Osteocyte (in vitro differentiated cells): ENCODE measurements around the gene RSPRY1. TPM values are rescaled to one million over a fixed set of nuclear protein-coding genes. Genes with fewer than 3 reads are reported as not detected.
A peak's percentile ranks its signal among the peaks of the same experiment; 100 is the strongest.

Experiments used
- DNase-seq: peaks from one replicate; pipeline ENCODE4 v3.0.0; 2021; ENCODE audit warnings: mixed read lengths; ENCODE audit not compliant: unreplicated experiment; ENCODE audit errors: extremely low spot score
- H3K27ac Mint-ChIP-seq: one replicate; pipeline ENCODE4 v1.8.0; 2021; ENCODE audit warnings: mild to moderate bottlenecking, mixed read lengths; ENCODE audit not compliant: unreplicated experiment
- H3K27me3 Mint-ChIP-seq: one replicate; pipeline ENCODE4 v1.8.0; 2021; ENCODE audit warnings: mixed read lengths; ENCODE audit not compliant: unreplicated experiment
- H3K36me3 Mint-ChIP-seq: one replicate; pipeline ENCODE4 v1.8.0; 2021; ENCODE audit warnings: mixed read lengths; ENCODE audit not compliant: unreplicated experiment
- H3K4me1 Mint-ChIP-seq: one replicate; pipeline ENCODE4 v1.8.0; 2021; ENCODE audit warnings: mixed read lengths; ENCODE audit not compliant: unreplicated experiment
- H3K4me3 Mint-ChIP-seq: one replicate; pipeline ENCODE4 v1.8.0; 2021; ENCODE audit warnings: mild to moderate bottlenecking, moderate library complexity, mixed read lengths; ENCODE audit not compliant: unreplicated experiment
- H3K9me3 Mint-ChIP-seq: one replicate; pipeline ENCODE4 v1.8.0; 2021; ENCODE audit warnings: mixed read lengths; ENCODE audit not compliant: unreplicated experiment
- total RNA-seq: library from RNA; stranded (reverse); gene quantifications from 2 replicates; pipeline ENCODE4 v1.2.1, GENCODE V29; 2021
- TF ChIP-seq, protein P1 (sequence below): fragments of 200-600 bp; sonication (generic); IDR thresholded peaks from 2 replicates; pipeline ENCODE4 v1.5.0; 2021; ENCODE audit warnings: antibody characterized with exemption, mild to moderate bottlenecking, moderate library complexity

RSPRY1 gene
- total RNA-seq, 1 donor from 2014 or later, result 49.3 TPM

DNA sequence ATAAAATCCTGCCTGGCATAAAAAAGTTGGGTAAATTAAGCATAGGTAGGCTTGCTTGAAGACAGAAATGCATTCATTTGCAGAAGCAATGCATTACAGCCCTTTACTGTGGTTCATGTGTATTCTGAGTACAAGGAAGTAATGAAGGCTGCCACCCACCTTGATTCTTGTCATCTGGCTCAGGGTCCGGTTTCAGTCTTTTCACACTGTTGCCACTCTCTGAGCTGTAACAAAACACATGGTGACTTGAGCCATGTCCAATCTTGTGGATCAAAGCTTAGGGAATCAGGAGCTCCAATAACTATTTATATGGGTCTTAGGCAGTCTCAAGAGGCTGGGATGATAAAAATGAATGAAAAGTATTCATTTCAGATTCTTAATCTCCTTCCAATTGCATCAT is 22.3 kb upstream of the RSPRY1 start:
- DNase-seq, result no peak
- H3K9me3 Mint-ChIP-seq, result no peaks in the 10 kb centered on the region
- H3K4me1 Mint-ChIP-seq, result peaks cover 12% of the 10 kb centered on the region
- no peak overlapping the region for H3K27ac Mint-ChIP-seq
- TF ChIP-seq, protein P1, sequence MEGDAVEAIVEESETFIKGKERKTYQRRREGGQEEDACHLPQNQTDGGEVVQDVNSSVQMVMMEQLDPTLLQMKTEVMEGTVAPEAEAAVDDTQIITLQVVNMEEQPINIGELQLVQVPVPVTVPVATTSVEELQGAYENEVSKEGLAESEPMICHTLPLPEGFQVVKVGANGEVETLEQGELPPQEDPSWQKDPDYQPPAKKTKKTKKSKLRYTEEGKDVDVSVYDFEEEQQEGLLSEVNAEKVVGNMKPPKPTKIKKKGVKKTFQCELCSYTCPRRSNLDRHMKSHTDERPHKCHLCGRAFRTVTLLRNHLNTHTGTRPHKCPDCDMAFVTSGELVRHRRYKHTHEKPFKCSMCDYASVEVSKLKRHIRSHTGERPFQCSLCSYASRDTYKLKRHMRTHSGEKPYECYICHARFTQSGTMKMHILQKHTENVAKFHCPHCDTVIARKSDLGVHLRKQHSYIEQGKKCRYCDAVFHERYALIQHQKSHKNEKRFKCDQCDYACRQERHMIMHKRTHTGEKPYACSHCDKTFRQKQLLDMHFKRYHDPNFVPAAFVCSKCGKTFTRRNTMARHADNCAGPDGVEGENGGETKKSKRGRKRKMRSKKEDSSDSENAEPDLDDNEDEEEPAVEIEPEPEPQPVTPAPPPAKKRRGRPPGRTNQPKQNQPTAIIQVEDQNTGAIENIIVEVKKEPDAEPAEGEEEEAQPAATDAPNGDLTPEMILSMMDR, result no peak
- H3K4me3 Mint-ChIP-seq, result no peak overlapping the region
- no peaks in the 10 kb centered on the region for H3K27me3 Mint-ChIP-seq
- peaks cover 30% of the 10 kb centered on the region for H3K36me3 Mint-ChIP-seq

DNA sequence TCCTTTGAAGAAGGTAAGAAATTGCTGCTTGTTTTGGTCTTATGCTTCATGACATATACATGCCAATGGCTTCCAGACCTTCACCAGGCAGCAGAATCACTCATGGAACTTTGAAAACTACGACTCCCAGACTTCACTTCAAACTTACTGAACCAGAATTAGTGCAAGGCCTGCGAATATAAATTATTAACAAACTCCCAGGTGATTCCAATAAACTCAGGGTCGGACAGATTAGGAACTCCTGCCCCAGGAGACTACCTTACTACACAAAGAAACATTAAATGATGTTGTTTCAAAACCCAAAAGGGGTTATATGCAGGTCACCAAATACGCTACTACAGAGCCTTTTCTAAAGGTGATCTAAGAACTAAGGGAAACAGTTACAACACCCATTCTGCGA is 20.6 kb upstream of the RSPRY1 start:
- Mint-ChIP-seq H3K27ac (no peak overlapping the region), H3K4me1 (peaks cover 12% of the 10 kb centered on the region), H3K27me3 (no peaks in the 10 kb centered on the region), H3K4me3 (no peak overlapping the region), H3K9me3 (no peaks in the 10 kb centered on the region), H3K36me3 (peaks cover 19% of the 10 kb centered on the region)
- DNase-seq, result no peak
- TF ChIP-seq, protein P1, result no peak

DNA sequence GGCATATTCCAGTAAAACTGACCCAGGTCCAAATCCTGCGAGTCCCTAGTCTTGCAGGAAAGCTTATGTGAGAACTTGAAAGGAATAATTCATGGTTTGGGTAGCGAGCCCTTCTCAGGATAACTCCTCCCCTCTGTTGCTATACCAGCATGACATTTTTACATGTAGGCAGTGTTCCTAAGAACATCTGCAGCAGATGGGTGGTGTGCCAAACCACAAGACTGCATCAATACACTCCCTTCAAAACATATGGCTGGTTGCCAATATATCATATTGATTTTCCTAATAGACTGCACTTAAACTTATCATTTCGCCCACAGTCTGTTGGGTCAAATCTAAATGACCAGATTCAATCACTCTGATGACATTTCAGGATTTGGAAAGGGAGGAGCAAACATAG is 20.2 kb upstream of the RSPRY1 start:
- Mint-ChIP-seq H3K9me3 (no peaks in the 10 kb centered on the region), H3K4me1 (peaks cover 12% of the 10 kb centered on the region), H3K27ac (no peak overlapping the region), H3K4me3 (no peak overlapping the region), H3K27me3 (no peaks in the 10 kb centered on the region), H3K36me3 (peaks cover 19% of the 10 kb centered on the region)
- DNase-seq, result no peak
- TF ChIP-seq, protein P1, result no peak

GRCh38 chr16:57166451-57166850 is 19.7 kb upstream of the RSPRY1 start:
- H3K27me3 Mint-ChIP-seq, result no peaks in the 10 kb centered on the region
- no peak overlapping the region for H3K4me3 Mint-ChIP-seq

GRCh38 chr16:57166951-57167350 is 19.2 kb upstream of the RSPRY1 start:
- no peaks in the 10 kb centered on the region for H3K9me3 Mint-ChIP-seq
- peaks cover 12% of the 10 kb centered on the region for H3K4me1 Mint-ChIP-seq
- peaks cover 26% of the 10 kb centered on the region for H3K36me3 Mint-ChIP-seq
- no peak overlapping the region for H3K4me3 Mint-ChIP-seq
- no peak overlapping the region for H3K27ac Mint-ChIP-seq
- H3K27me3 Mint-ChIP-seq, result no peaks in the 10 kb centered on the region
- no peak for DNase-seq
- TF ChIP-seq, protein P1, result no peak

More at GRCh38 chr16:57166451-57166850, 19.7 kb upstream of the RSPRY1 start:
- no peak for DNase-seq
- H3K27ac Mint-ChIP-seq, result peak overlapping the region; percentile 21
- H3K9me3 Mint-ChIP-seq, result no peaks in the 10 kb centered on the region
- TF ChIP-seq, protein P1, result no peak
- H3K36me3 Mint-ChIP-seq, result peaks cover 22% of the 10 kb centered on the region
- H3K4me1 Mint-ChIP-seq, result peaks cover 12% of the 10 kb centered on the region
